Spleen (tissue), 11 donors: ENCODE measurements around the gene FAT1. TPM values are rescaled to one million over a fixed set of nuclear protein-coding genes. Genes with fewer than 3 reads are reported as not detected.

Source experiments
- DNase-seq: peaks from one replicate; pipeline ENCODE4 v3.0.0-alpha.2; 2020
- H3K27ac ChIP-seq, 8 donors: fragments of 200-600 bp; sonication (generic) in 7 of 8; 1 replicate in 4 of 8; 2 replicates in 4 of 8; pipeline versions ENCODE4 v1.5.0 to v1.8.0; 2016 to 2021; ENCODE audit warnings: inconsistent platforms in 4 of 8, mild to moderate bottlenecking in 4 of 8, moderate library complexity in 1 of 8
- H3K27me3 ChIP-seq, 7 donors: fragments of 200-600 bp; sonication (generic) in 6 of 7; replicated peaks in 1 of 7; 1 replicate in 4 of 7; 2 replicates in 3 of 7; pipeline versions ENCODE4 v1.5.0 to v1.8.0; 2016 to 2021; ENCODE audit warnings: inconsistent platforms in 3 of 7, mild to moderate bottlenecking in 1 of 7
- H3K36me3 ChIP-seq, 6 donors: fragments of 200-600 bp; sonication (generic) in 5 of 6; 1 replicate in 4 of 6; 2 replicates in 2 of 6; pipeline versions ENCODE4 v1.5.0 to v1.8.0; 2016 to 2021; ENCODE audit warnings: inconsistent platforms in 2 of 6
- H3K4me1 ChIP-seq, 6 donors: fragments of 200-600 bp; sonication (generic) in 5 of 6; 1 replicate in 3 of 6; 2 replicates in 3 of 6; pipeline versions ENCODE4 v1.5.0 to v1.8.0; 2016 to 2021; ENCODE audit warnings: inconsistent platforms in 3 of 6
- H3K4me3 ChIP-seq, 8 donors: fragments of 200-600 bp; sonication (generic) in 7 of 8; 1 replicate in 4 of 8; 2 replicates in 4 of 8; pipeline versions ENCODE4 v1.5.0 to v1.8.0; 2016 to 2021; ENCODE audit warnings: inconsistent platforms in 4 of 8, mild to moderate bottlenecking in 4 of 8, moderate library complexity in 2 of 8
- H3K9me3 ChIP-seq, 8 donors: fragments of 200-600 bp; sonication (generic) in 7 of 8; 1 replicate in 4 of 8; 2 replicates in 4 of 8; pipeline versions ENCODE4 v1.5.0 to v1.8.0; 2016 to 2021; ENCODE audit warnings: inconsistent platforms in 4 of 8
- CTCF ChIP-seq, 11 experiments: fragments of 200-600 bp in 7 of 11; fragments of 450-650 bp in 4 of 11; sonication (generic) in 4 of 11; IDR thresholded peaks in 8 of 11; conservative IDR thresholded peaks in 3 of 11; 1 replicate in 7 of 11; 2 replicates in 4 of 11; pipeline versions ENCODE4 v1.4.0 to v1.8.0; 2016 to 2021; ENCODE audit warnings: antibody characterized with exemption in 11 of 11, inconsistent platforms in 4 of 11, mild to moderate bottlenecking in 1 of 11
- POLR2A ChIP-seq, 3 donors: fragments of 450-650 bp; IDR thresholded peaks; one replicate each; pipeline ENCODE4 v1.5.1; 2017; ENCODE audit warnings: antibody characterized with exemption in 3 of 3, mild to moderate bottlenecking in 1 of 3
- POLR2AphosphoS5 ChIP-seq, 3 donors: sonication (generic); formaldehyde crosslinking; IDR thresholded peaks; one replicate each; pipeline ENCODE4 v1.5.1; 2017; ENCODE audit warnings: antibody characterized with exemption in 3 of 3
- WGBS, 5 donors: extraction: QIAGEN DNeasy Blood & Tissue Kit in 3 of 5; methylation state at CpG; one replicate each; pipeline versions ENCODE4 v1.1.5 to v1.1.7; 2013 to 2018; 5-methylcytosine and 5-hydroxymethylcytosine counted together
- intact Hi-C: fragments of 100-400 bp; cut with DNase I; formaldehyde crosslinking; loops from one replicate; pipeline ENCODE4 v1.15.0; 2023; ENCODE audit warnings: low total_unique reads
- polyA plus RNA-seq, 3 donors: library from polyadenylated mRNA; stranded (reverse); fragments of 200-250 nt; gene quantifications; one replicate each; pipeline ENCODE4 v1.2.1, GENCODE V29; 2013
- total RNA-seq, 7 donors: library from RNA; depleted of rRNA in 3 of 7; stranded (reverse); fragments of >200 nt in 3 of 7; fragmentation: NEBNext Ultra II Directional in 4 of 7; extraction: Animal tissue kit (Norgen Biotek cat#: 25700) in 4 of 7; gene quantifications; one replicate each; pipeline versions ENCODE4 v1.1.0 to v1.2.1, GENCODE V29; 2016 to 2021
- donor health status: healthy with polysubstance abuse.
- donor health status: DM: no; HTN: no; CAD: no; lungs with moderate emphysema.
- donor health status: DM: no; HTN: no; CAD: no.
- donor health status: Bipolar disorder and iron deficiency.
- donor health status: healthy.
- donor health status: DM: no; HTN: no; CAD: no.
- donor health status: DM: yes; HTN: yes; CAD: no.

The FAT1 gene
- total and polyA plus RNA-seq, 10 donors: 0.87 to 20.0 (median 4.6) TPM

DNA sequence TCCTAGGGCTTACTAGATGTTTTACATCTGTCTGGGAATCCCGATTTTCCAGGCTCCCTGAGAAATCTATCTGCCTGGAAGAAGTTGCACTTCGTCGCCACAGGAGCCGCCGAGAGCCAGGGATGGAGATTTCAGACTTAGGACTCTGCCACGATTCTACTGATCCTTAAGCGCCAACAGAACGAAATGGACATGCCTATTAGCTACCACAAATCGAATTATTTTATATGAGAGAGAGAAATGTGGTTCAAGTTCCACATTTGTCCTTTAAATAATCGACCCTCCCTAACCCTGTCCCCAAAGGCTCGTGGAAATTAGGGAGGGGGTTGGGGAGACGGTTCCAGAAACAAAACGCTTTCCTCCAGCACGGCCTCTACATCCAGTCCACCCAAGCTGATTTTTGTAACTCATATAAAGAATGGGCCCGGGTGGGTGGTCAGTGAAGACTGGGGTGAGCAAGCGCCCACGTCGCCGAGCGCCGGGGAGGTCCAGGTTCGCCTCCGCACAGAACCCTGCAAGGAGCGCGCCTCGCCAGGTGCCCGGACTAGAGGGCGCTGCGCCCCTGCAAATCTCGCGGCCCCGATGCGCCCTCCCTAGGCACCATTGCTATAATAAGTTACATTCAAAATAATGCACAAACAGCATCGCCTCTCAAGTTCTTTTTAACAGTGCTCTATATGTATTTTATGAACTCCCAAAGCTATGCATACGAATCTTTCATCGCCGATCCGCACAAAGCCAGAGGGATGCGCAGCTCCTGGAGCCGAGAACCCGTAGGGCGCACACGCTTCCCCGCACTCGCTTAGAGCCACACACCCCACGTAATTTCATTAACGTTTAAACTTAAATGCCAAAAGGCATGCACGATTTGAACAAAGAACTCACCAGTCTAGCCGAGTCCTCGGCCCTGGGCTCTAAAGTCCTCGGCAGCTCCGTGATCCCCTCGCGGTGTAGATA is 2.1 kb upstream of the FAT1 start:
- peak overlapping the region in 5 of 8 donors; percentile 5 to 61 (median 51) for H3K27ac ChIP-seq
- H3K4me3 ChIP-seq: peak overlapping the region; percentile 2 to 74 (median 36)
- intact Hi-C loops: no loop called here
- peaks cover 2 to 89% (median 59%) of the 10 kb centered on the region in 7 donors for H3K27me3 ChIP-seq
- H3K9me3 ChIP-seq: peaks cover 0 to 16% (median 2%) of the 10 kb centered on the region in 8 donors
- no peak for DNase-seq
- no peaks in the 10 kb centered on the region for H3K36me3 ChIP-seq
- 3 to 5% (median 4%) methylated on average over 44 to 54 of the region's 54 CpGs for WGBS, 5 donors
- peaks cover 0 to 49% (median 38%) of the 10 kb centered on the region in 6 donors for H3K4me1 ChIP-seq
- peak in 4 of 11 experiments; percentile 7 to 26 (median 23) for TF ChIP-seq CTCF (IDR thresholded peaks at IDR 0.05 in 8 of 11, conservative IDR thresholded peaks at IDR 0.05 in 3 of 11)
- TF ChIP-seq POLR2AphosphoS5 (IDR thresholded peaks at IDR 0.05): peak in 1 of 3 donors; percentile 8
- no peak for TF ChIP-seq POLR2A (IDR thresholded peaks at IDR 0.05)

- peak overlapping the region in 7 of 8 donors; percentile 41 to 74 (median 59) for H3K4me3 ChIP-seq
- H3K9me3 ChIP-seq: peaks cover 0 to 23% (median 10%) of the 10 kb centered on the region in 8 donors
- WGBS, 5 donors: 3 to 7% (median 4%) methylated on average over 19 of the region's 19 CpGs
- H3K36me3 ChIP-seq: no peaks in the 10 kb centered on the region
- TF ChIP-seq POLR2AphosphoS5 (IDR thresholded peaks at IDR 0.05) (no peak), CTCF (IDR thresholded peaks at IDR 0.05 in 8 of 11, conservative IDR thresholded peaks at IDR 0.05 in 3 of 11) (no peak), POLR2A (IDR thresholded peaks at IDR 0.05) (no peak)
- peak overlapping the region in 4 of 8 donors; percentile 8 to 66 (median 58) for H3K27ac ChIP-seq
- H3K4me1 ChIP-seq: peaks cover 0 to 49% (median 38%) of the 10 kb centered on the region in 6 donors
- peaks cover 2 to 96% (median 65%) of the 10 kb centered on the region in 7 donors for H3K27me3 ChIP-seq
- intact Hi-C loops: no loop called here
- DNase-seq: no peak
These were observed 1.3 kb upstream of the FAT1 start for GRCh38 chr4:186724864-186725468.

DNA sequence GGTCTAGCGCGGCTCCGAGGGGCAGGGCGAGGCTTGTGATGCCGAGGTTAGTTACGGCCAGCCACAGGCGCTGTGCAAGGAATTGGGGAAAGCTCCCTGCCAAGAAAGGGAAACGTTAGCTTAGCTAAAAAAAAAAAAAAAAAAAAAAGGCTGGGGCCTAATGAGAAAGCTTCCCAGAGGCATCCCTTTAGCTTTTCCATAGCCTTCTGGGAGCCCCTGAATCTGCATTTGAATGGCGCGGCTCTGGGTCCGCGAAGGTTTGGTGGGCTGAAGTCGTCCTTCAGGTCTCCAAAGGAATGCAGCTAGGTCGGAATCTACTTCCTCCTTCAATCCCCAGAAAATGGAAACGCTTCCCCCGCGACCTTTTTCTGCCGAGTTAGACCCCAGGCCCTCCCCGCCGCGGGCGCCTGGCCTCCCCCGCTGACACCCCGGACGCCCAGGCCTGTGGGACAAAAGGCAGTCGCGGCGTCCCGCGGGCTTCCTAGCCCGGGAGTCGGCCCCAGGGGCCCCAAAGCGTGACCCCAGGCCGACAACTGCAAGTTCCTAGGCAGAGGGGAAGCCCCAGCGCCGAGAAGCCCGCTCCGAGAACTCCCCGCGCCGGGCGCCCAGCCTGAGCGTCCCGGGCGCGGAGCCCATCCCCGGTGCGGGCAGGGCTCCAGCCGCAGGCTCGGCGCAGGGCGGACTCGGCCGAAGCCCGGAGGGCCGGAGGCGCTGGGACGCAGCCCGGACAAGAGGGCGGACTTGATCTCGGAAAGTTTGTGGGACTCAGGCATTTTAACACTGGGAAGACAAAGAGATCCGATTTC is 605 bp upstream of the FAT1 start:
- DNase-seq: no peak
- peaks cover 2 to 99% (median 65%) of the 10 kb centered on the region in 7 donors for H3K27me3 ChIP-seq
- peaks cover 0 to 49% (median 38%) of the 10 kb centered on the region in 6 donors for H3K4me1 ChIP-seq

More for the DNA sequence above, 605 bp upstream of the FAT1 start:
- peaks cover 0 to 31% (median 17%) of the 10 kb centered on the region in 8 donors for H3K9me3 ChIP-seq
- intact Hi-C loops: no loop called here
- no peak for TF ChIP-seq CTCF (IDR thresholded peaks at IDR 0.05 in 8 of 11, conservative IDR thresholded peaks at IDR 0.05 in 3 of 11)
- TF ChIP-seq POLR2AphosphoS5 (IDR thresholded peaks at IDR 0.05): peak in 1 of 3 donors; percentile 10
- H3K36me3 ChIP-seq: no peaks in the 10 kb centered on the region
- H3K4me3 ChIP-seq: peak overlapping the region; percentile 41 to 74 (median 55)
- 2 to 5% (median 4%) methylated on average over 34 to 62 of the region's 62 CpGs for WGBS, 5 donors
- H3K27ac ChIP-seq: peak overlapping the region in 6 of 8 donors; percentile 49 to 67 (median 58)
